HG03575 (cell line): ENCODE measurements around the gene IQCC.

Experiments used
- ATAC-seq: cut with Tn5 transposase; IDR thresholded peaks from one replicate; pipeline ENCODE4 v1.9.1; 2021; ENCODE audit not compliant: unreplicated experiment, insufficient number of reproducible peaks, low FRiP score; ENCODE audit errors: extremely low read depth

Gene IQCC

GRCh38 chr1:32194984-32195383 is 10.5 kb upstream of the IQCC start:
- ATAC-seq = no peak

GRCh38 chr1:32195531-32195930 is 9.9 kb upstream of the IQCC start:
- no peak for ATAC-seq

GRCh38 chr1:32195972-32196823 is 9.3 kb upstream of the IQCC start:
- ATAC-seq = no peak

DNA sequence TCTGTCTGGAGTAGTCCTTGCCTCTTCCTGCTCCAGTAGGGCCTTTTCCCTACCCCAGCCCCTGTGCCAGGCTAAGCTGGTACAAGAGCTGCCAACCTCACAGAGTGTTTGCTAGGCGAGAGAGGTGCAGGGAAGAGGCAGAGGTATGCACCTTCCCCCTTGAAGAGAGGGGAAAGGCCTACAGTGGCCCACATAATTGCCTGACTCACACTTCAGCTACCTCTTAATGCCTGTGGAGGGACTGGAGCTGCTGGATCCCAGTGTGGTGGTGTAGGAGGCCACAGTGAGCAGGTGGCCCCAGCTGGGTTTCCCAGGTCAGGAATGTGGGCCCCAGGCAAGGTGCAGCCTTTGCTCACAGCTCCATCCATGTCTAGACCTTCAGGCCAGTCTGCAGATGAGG is 8.4 kb upstream of the IQCC start:
- no peak for ATAC-seq

DNA sequence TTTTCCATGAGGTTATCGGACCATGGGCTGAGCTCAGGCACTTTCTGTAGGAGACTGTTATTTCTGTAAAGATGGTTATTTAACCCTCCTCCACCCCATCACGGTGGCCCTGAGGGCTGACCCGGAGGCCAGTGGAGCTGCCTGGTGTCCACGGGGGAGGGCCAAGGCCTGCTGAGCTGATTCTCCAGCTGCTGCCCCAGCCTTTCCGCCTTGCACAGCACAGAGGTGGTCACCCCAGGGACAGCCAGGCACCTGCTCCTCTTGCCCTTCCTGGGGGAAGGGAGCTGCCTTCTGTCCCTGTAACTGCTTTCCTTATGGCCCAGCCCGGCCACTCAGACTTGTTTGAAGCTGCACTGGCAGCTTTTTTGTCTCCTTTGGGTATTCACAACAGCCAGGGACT is 7.6 kb upstream of the IQCC start:
- no peak for ATAC-seq

DNA sequence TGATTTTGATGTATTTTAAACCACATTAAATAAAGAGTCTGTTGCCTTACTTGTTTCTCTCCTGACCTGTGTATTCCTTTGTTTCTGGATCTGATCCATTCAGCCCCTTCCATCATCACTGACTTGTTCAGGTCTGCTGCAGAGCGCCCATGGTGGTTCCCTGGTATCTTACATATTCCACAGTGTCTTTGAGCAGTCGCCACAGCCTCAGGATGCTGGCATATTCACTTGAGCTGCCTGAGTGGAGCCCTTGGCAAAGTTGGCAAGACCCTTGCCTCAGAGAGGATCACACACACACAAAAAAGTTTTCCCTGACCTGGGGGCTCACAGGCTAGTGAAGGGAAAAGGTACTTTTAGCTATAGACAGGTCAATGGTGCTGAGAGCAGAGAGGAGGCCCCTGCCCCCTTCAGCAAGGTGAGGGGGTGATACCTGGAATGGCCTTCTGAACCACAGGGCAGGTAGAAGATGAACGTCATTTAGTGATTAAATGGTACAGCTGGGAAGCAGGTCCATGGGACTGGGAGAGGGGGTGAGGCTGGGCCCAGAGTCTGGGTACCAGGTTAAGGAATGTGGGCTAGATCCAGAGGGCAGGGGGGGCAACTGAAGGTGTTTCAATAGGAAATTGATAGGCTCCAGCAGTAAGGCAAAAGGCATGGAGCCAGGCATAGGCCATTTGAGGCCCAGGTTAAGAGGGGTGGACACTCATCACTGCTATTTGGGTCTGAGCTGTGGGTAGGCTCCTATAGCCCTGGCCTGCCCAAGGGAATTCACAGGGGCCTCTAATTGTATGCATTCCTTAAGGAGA is 7.0 kb upstream of the IQCC start:
- no peak for ATAC-seq

- no peak for ATAC-seq
These were observed 6.3 kb upstream of the IQCC start for GRCh38 chr1:32199043-32199716.

DNA sequence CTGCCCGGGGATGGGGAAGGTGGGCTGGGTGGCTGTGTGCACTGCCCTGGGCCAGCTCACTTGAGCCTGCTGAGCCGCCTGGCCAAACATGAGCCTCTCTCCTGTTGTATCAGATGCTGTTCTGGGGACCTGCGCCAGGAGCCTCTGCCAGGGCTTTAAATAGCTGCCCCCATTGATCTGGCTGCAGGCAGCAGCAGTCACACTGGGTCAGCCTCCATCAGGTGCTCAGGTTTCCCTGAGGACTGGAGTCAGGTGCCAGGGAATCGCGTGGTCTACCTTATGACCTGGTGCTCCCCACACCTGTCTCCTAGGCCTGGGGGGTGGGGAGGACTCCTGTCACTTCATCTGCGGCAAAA is 5.8 kb upstream of the IQCC start:
- no peak for ATAC-seq

GRCh38 chr1:32200226-32201010 is 5.1 kb upstream of the IQCC start, which contains the start of gene CCDC28B:
CCDC28B (plus strand) TSS chr1:32200595; CDS start chr1:32201936, 1,341 bp downstream.
- ATAC-seq = no peak

DNA sequence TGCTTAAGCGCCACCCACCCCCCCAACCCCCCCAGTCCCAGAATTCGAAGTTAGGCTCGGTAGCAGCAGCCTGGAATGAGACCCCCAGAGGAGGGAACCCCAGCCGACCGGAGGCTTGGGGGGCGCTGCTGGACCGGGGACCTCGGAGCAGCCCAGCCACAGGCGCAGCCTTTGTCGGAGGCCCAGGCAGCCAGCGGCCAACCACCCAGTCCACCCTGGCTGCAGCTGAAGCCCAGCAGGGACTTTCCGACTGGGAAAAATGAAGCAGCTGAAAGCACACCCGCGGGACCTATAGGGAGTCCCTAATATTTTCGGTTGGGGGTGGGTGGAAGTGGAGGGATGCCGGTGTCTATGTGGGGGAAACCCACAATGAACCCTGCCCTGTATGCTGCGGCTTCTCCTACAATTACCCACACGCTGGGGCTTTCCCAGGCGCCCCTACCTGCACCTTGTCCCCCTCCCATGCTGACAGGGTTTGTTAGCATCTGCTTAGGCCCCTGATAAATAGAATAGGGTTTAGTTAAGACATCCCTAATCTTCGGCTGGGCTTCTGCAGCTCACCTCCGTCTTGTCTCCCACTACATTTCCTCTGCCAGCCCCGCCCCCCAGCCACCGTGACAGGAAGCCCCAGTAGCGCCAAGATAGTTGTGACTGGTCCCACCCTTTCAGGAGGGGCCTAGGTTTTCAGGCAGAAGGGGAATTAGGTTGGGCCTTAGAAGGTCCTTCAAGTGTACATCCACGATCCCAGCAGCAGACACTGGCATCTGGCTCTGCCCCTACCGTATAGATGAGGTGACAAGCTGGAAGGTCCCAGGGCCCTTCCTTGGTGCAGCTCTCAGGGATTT is 4.2 kb upstream of the IQCC start:
- no peak for ATAC-seq

DNA sequence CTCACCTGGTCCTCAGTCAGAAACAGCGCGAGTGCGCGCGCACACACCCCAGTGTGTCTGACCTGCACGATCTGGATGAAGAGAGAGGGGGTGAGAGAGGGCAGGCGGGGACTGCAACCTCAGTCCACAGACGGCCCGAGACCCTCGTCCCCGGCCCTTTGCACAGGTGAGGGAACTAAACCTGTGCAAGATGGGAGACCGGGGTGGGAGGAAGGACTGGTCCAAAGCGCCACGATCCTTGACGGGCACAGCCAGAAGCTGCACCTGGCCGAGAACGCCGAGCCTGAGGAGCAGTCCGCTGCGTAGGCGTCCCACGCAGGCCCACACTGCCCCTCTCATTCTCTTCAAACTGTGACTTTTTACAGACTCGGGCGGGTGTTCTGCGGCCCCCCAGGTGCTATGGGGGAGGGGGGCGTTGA is 519 bp upstream of the IQCC start:
- no peak for ATAC-seq

DNA sequence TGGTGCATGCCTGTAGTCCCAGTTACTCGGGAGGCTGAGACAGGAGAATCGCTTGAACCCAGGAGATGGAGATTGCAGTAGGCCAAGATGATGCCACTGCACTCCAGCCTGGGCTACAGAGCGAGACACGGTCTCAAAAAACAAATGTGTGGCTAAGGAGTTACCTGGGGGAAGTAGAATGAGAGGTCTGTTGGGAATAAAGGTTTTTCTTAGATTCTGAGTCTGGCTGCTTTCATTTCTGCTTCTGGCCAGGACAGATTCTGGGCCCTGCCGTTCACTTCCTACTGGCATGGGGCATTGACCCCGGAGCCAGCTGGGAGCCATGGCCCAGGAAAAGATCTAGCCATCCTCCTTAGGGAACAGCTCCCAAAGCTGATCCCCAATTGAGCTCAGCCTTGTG is 3.0 kb downstream of the IQCC start:
- ATAC-seq = no peak

GRCh38 chr1:32208891-32209328 is 3.4 kb downstream of the IQCC start, which contains the start of gene DCDC2B:
DCDC2B (plus strand) TSS chr1:32209089; CDS start chr1:32209094, 5 bp downstream.
- ATAC-seq = no peak

DNA sequence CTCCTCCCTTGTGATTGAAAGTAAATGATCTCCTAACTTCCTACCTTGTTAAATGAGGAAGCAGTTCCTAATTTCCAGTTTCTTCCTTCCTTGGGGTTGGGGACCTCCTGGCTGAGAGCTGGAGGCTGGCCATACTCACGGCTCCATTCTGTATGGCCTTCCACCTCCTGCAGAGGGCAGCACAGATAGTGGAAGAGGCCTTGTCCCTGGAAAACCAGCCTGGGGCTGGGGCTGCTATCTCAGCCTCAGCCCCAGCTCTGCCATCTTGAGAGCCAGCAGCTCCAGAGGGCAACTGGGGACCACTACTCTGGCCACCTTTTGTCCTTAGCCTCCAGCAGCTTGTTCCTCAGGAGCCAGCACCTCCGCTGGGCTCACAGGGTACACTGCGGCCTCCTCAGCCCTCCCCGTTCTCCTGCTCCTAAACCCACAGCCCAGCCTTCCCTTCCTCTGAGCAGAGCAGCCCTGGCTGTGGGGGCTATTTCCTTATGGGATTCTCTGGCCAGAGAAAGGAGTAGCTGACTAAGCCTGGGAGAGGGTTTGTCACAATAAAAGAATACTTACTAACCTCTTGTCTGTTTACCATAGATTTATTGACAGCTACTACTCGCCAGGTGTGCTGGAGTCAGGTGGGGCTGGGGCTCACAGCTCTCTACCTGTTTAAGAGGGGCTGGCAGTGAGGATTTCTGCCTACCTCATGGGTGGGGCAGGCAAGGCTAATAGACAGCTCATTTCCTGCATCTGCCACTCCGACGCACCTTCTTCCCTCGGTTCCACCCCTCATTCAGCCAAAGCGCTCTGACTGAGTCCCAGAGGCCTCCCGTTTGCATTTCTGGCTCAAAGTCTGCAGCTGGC is 10.4 kb downstream of the IQCC start:
- no peak for ATAC-seq

- ATAC-seq = no peak
These were observed 11.1 kb downstream of the IQCC start for GRCh38 chr1:32216566-32216965.

GRCh38 chr1:32219022-32219421 is 13.6 kb downstream of the IQCC start:
- no peak for ATAC-seq
